Measurements from ENCODE around the gene MARCHF11.

- TF ChIP-seq CTCF (IDR thresholded peaks at IDR 0.05) (no peak), ZFX (IDR thresholded peaks at IDR 0.05; ENCODE audit: borderline replicate concordance) (no peak)
Observed at GRCh38 chr5:16049761-16050160, 129.8 kb downstream of the MARCHF11 start.
